Measurements from ENCODE around the gene MROH7.

Gene MROH7

DNA sequence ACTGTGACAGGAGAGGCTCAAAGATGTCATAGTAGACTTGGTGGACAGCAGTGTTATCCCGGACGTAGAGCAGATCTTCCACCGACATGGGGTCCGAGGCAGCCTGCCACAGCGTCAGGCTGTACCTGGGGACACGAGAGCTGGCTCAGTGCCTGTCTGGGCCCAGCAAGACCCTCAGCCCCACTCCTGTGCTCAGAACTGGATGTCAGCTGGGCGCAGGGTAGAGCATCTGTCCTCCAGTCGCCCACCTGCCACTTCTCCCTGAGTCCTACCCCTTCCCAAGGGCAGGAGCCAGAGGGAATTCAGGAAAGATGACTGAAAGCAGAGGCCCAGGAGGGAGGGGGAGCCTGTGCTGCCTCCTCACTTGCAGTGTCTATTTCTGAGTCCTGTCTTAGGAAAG lies 30.0 kb upstream of the MROH7 start:
- no peak overlapping the region for H3K4ac ChIP-seq (ENCODE audit: low read depth in 1 of 2, low read length in 2 of 2)
- no peak overlapping the region for H2AFZ ChIP-seq (ENCODE audit: low read depth, low read length)
- H3K79me1 ChIP-seq (replicated peaks; ENCODE audit: low read length, poor library complexity, severe bottlenecking), result no peaks in the 10 kb centered on the region
- no peak overlapping the region for H2BK120ac ChIP-seq (ENCODE audit: low read depth, low read length)
- no peak overlapping the region for H3K4me2 ChIP-seq (ENCODE audit: low read length, poor library complexity, severe bottlenecking)
- peak overlapping the region in 1 of 2 experiments; percentile 41 for H3K14ac ChIP-seq (ENCODE audit: low read length in 2 of 2)
- no peak overlapping the region for H3K23ac ChIP-seq (ENCODE audit: low read length in 2 of 2)
- H2BK15ac ChIP-seq (ENCODE audit: low read depth, poor library complexity, severe bottlenecking), result no peak overlapping the region
- DNase-seq, result no peak
- no peak overlapping the region for H4K91ac ChIP-seq (ENCODE audit: low read length)
- no peak overlapping the region for H3K4me3 ChIP-seq (ENCODE audit: insufficient read depth in 1 of 2, low read depth in 1 of 2, low read length in 2 of 2)
- peaks cover 8 to 10% of the 10 kb centered on the region in 2 experiments for H3K27me3 ChIP-seq (ENCODE audit: control insufficient read depth in 1 of 2, insufficient read depth in 1 of 2, low read length in 2 of 2)
- peaks cover 30% of the 10 kb centered on the region for H3K4me1 ChIP-seq (ENCODE audit: control insufficient read depth, insufficient read depth, low read depth, low read length)
- H2BK12ac ChIP-seq (ENCODE audit: low read length in 2 of 2), result no peak overlapping the region
- no peak overlapping the region for H3K18ac ChIP-seq (ENCODE audit: low read depth in 1 of 2, low read length in 2 of 2)
- WGBS, result 94% methylated on average over 7 of the region's 8 CpGs
- H2AK5ac ChIP-seq (ENCODE audit: low read length, severe bottlenecking), result peak overlapping the region; percentile 33
- no peak overlapping the region for H4K8ac ChIP-seq (ENCODE audit: low read length)
- no peak overlapping the region for H2BK5ac ChIP-seq (ENCODE audit: low read depth, low read length, poor library complexity, severe bottlenecking)
- no peak overlapping the region for H3K9ac ChIP-seq (ENCODE audit: low read length)
- H3K27ac ChIP-seq (ENCODE audit: low read length, poor library complexity, severe bottlenecking), result no peak overlapping the region
- H3K36me3 ChIP-seq (ENCODE audit: control insufficient read depth in 1 of 2, insufficient read depth in 2 of 2, low read depth in 1 of 2, low read length in 2 of 2), result no peaks in the 10 kb centered on the region
- no peaks in the 10 kb centered on the region for H3K9me3 ChIP-seq (ENCODE audit: control insufficient read depth, low read length)

DNA sequence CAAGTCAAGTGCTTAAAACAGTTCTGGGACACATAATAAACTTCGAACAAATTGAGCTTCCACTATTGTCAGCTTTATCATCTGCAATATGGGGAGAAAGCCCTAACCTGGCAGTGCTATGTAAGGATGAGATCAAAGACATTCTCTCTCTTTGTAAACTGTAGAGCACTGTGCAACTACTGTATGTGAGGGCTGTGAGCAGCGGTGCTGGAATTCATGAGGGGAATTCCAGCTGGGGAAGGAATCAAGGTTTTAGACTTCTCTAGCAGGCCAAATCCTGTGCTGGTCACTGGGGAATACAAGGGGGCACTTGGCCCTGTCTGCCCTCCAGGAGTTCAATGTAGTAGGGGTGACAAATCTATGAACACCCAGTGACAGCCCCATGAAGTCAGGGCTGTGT lies 27.6 kb upstream of the MROH7 start:
- no peak overlapping the region for H3K23ac ChIP-seq (ENCODE audit: low read length in 2 of 2)
- H3K9ac ChIP-seq (ENCODE audit: low read length), result no peak overlapping the region
- 95% methylated on average over 2 of the region's 2 CpGs for WGBS
- peaks cover 18 to 25% of the 10 kb centered on the region in 2 experiments for H3K27me3 ChIP-seq (ENCODE audit: control insufficient read depth in 1 of 2, insufficient read depth in 1 of 2, low read length in 2 of 2)
- no peak overlapping the region for H3K4ac ChIP-seq (ENCODE audit: low read depth in 1 of 2, low read length in 2 of 2)
- H3K4me1 ChIP-seq (ENCODE audit: control insufficient read depth, insufficient read depth, low read depth, low read length), result peaks cover 27% of the 10 kb centered on the region
- DNase-seq, result no peak
- no peak overlapping the region for H3K14ac ChIP-seq (ENCODE audit: low read length in 2 of 2)
- H2BK5ac ChIP-seq (ENCODE audit: low read depth, low read length, poor library complexity, severe bottlenecking), result no peak overlapping the region
- H3K27ac ChIP-seq (ENCODE audit: low read length, poor library complexity, severe bottlenecking), result no peak overlapping the region
- no peak overlapping the region for H2AK5ac ChIP-seq (ENCODE audit: low read length, severe bottlenecking)
- H3K4me3 ChIP-seq (ENCODE audit: insufficient read depth in 1 of 2, low read depth in 1 of 2, low read length in 2 of 2), result no peak overlapping the region
- no peak overlapping the region for H3K4me2 ChIP-seq (ENCODE audit: low read length, poor library complexity, severe bottlenecking)
- no peaks in the 10 kb centered on the region for H3K36me3 ChIP-seq (ENCODE audit: control insufficient read depth in 1 of 2, insufficient read depth in 2 of 2, low read depth in 1 of 2, low read length in 2 of 2)
- no peak overlapping the region for H3K18ac ChIP-seq (ENCODE audit: low read depth in 1 of 2, low read length in 2 of 2)
- no peak overlapping the region for H4K8ac ChIP-seq (ENCODE audit: low read length)
- no peak overlapping the region for H2AFZ ChIP-seq (ENCODE audit: low read depth, low read length)
- H4K91ac ChIP-seq (ENCODE audit: low read length), result no peak overlapping the region
- H2BK120ac ChIP-seq (ENCODE audit: low read depth, low read length), result no peak overlapping the region
- H2BK15ac ChIP-seq (ENCODE audit: low read depth, poor library complexity, severe bottlenecking), result no peak overlapping the region
- H3K79me1 ChIP-seq (replicated peaks; ENCODE audit: low read length, poor library complexity, severe bottlenecking), result no peaks in the 10 kb centered on the region
- H2BK12ac ChIP-seq (ENCODE audit: low read length in 2 of 2), result no peak overlapping the region
- no peaks in the 10 kb centered on the region for H3K9me3 ChIP-seq (ENCODE audit: control insufficient read depth, low read length)

DNA sequence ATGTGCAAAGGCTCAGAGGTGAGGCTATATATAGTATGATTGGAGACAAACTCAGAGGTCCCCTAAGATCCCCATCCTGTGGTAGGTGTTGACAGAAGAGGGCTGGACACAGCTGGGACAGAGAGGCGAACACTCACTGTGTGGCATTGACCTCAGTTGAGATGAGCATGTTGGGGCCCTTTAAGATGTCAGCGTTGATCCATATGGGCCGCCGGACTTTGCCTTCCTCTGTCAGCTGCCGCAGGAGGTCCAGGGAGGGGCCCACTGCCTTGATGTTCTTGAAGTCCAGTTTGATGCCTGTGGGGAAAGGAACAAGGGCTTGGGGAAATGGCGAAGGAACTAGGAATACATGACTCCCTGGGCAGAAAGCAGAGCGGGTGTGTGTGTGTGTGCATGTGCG lies 27.0 kb upstream of the MROH7 start:
- WGBS, result 93% methylated on average over 8 of the region's 8 CpGs
- H2BK120ac ChIP-seq (ENCODE audit: low read depth, low read length), result no peak overlapping the region
- no peak for DNase-seq

DNA sequence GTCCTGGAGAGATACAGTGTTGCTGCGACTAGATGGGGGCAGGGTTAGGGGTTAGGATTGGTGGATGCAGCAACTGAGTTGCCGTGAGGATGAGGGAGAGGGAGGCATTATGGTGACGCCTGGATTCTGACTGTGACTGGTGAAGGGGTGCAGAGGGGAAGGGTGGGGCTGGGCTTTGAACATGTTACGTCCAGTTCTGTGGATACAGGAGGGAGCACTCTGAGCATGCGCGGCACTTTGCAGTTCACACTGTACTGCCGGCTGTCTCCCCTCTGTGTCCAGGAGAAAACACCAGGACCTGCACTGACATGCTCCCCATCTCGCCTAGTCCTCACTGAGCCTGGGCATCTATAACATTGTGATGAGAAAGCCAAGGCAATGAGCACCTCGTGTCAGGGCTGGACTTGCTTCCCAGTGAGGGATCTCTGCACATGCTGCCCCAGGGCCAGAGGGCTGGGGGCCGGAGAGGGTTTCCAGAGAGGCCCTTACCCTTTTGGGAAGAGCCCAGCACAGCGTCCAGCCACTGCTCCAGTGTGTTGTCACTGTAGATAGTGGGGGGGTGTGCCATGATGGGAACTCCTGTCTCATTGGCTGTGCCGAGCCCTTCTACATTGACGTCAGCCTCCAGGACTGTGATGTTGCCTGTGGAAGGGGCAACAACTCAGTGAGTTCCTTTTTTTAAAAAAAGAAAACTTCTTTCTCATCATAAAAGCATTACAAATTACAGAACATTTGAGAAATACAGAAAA lies 25.9 kb upstream of the MROH7 start:
- H3K4me2 ChIP-seq (ENCODE audit: low read length, poor library complexity, severe bottlenecking), result no peak overlapping the region
- H2AFZ ChIP-seq (ENCODE audit: low read depth, low read length), result no peak overlapping the region
- WGBS, result 86% methylated on average over 11 of the region's 13 CpGs
- no peak overlapping the region for H3K4ac ChIP-seq (ENCODE audit: low read depth in 1 of 2, low read length in 2 of 2)
- no peak overlapping the region for H2BK5ac ChIP-seq (ENCODE audit: low read depth, low read length, poor library complexity, severe bottlenecking)
- H4K91ac ChIP-seq (ENCODE audit: low read length), result no peak overlapping the region
- H3K14ac ChIP-seq (ENCODE audit: low read length in 2 of 2), result no peak overlapping the region
- H3K36me3 ChIP-seq (ENCODE audit: control insufficient read depth in 1 of 2, insufficient read depth in 2 of 2, low read depth in 1 of 2, low read length in 2 of 2), result no peaks in the 10 kb centered on the region
- no peak overlapping the region for H2BK15ac ChIP-seq (ENCODE audit: low read depth, poor library complexity, severe bottlenecking)
- no peak overlapping the region for H3K4me3 ChIP-seq (ENCODE audit: insufficient read depth in 1 of 2, low read depth in 1 of 2, low read length in 2 of 2)
- no peak overlapping the region for H2AK5ac ChIP-seq (ENCODE audit: low read length, severe bottlenecking)
- DNase-seq, result no peak
- H3K23ac ChIP-seq (ENCODE audit: low read length in 2 of 2), result peak overlapping the region in 1 of 2 experiments; percentile 52
- no peak overlapping the region for H3K18ac ChIP-seq (ENCODE audit: low read depth in 1 of 2, low read length in 2 of 2)
- no peak overlapping the region for H3K27ac ChIP-seq (ENCODE audit: low read length, poor library complexity, severe bottlenecking)
- H3K9ac ChIP-seq (ENCODE audit: low read length), result no peak overlapping the region
- H3K27me3 ChIP-seq (ENCODE audit: control insufficient read depth in 1 of 2, insufficient read depth in 1 of 2, low read length in 2 of 2), result peaks cover 29 to 37% of the 10 kb centered on the region in 2 experiments
- H3K79me1 ChIP-seq (replicated peaks; ENCODE audit: low read length, poor library complexity, severe bottlenecking), result no peaks in the 10 kb centered on the region
- H4K8ac ChIP-seq (ENCODE audit: low read length), result no peak overlapping the region
- no peak overlapping the region for H2BK120ac ChIP-seq (ENCODE audit: low read depth, low read length)
- no peak overlapping the region for H2BK12ac ChIP-seq (ENCODE audit: low read length in 2 of 2)
- peaks cover 18% of the 10 kb centered on the region for H3K4me1 ChIP-seq (ENCODE audit: control insufficient read depth, insufficient read depth, low read depth, low read length)
- H3K9me3 ChIP-seq (ENCODE audit: control insufficient read depth, low read length), result no peaks in the 10 kb centered on the region

More for the DNA sequence above, 27.0 kb upstream of the MROH7 start:
- Histone ChIP-seq H2BK5ac (ENCODE audit: low read depth, low read length, poor library complexity, severe bottlenecking) (no peak overlapping the region), H3K18ac (ENCODE audit: low read depth in 1 of 2, low read length in 2 of 2) (no peak overlapping the region), H3K27me3 (ENCODE audit: control insufficient read depth in 1 of 2, insufficient read depth in 1 of 2, low read length in 2 of 2) (peaks cover 23 to 30% of the 10 kb centered on the region in 2 experiments), H3K36me3 (ENCODE audit: control insufficient read depth in 1 of 2, insufficient read depth in 2 of 2, low read depth in 1 of 2, low read length in 2 of 2) (no peaks in the 10 kb centered on the region), H2AFZ (ENCODE audit: low read depth, low read length) (no peak overlapping the region), H2BK12ac (ENCODE audit: low read length in 2 of 2) (no peak overlapping the region), H3K4ac (ENCODE audit: low read depth in 1 of 2, low read length in 2 of 2) (no peak overlapping the region), H3K27ac (ENCODE audit: low read length, poor library complexity, severe bottlenecking) (no peak overlapping the region), H4K8ac (ENCODE audit: low read length) (no peak overlapping the region), H3K4me1 (ENCODE audit: control insufficient read depth, insufficient read depth, low read depth, low read length) (peaks cover 24% of the 10 kb centered on the region), H4K91ac (ENCODE audit: low read length) (no peak overlapping the region), H3K4me3 (ENCODE audit: insufficient read depth in 1 of 2, low read depth in 1 of 2, low read length in 2 of 2) (no peak overlapping the region), H3K14ac (ENCODE audit: low read length in 2 of 2) (no peak overlapping the region), H2AK5ac (ENCODE audit: low read length, severe bottlenecking) (no peak overlapping the region), H2BK15ac (ENCODE audit: low read depth, poor library complexity, severe bottlenecking) (no peak overlapping the region), H3K79me1 (replicated peaks; ENCODE audit: low read length, poor library complexity, severe bottlenecking) (no peaks in the 10 kb centered on the region), H3K9ac (ENCODE audit: low read length) (no peak overlapping the region), H3K4me2 (ENCODE audit: low read length, poor library complexity, severe bottlenecking) (no peak overlapping the region), H3K23ac (ENCODE audit: low read length in 2 of 2) (no peak overlapping the region), H3K9me3 (ENCODE audit: control insufficient read depth, low read length) (no peaks in the 10 kb centered on the region)

Data from mesenchymal stem cell (in vitro differentiated cells and primary cell).